Right lobe of liver (tissue), 4 donors: ENCODE data around the gene ATPAF2.
A peak's percentile ranks its signal among the peaks of the same experiment; 100 is the strongest.

ENCODE experiments used
- POLR2A ChIP-seq: fragments of 450-650 bp; IDR thresholded peaks from one replicate; pipeline ENCODE4 v1.6.1; 2017; ENCODE audit warnings: antibody characterized with exemption, mild to moderate bottlenecking
- TF ChIP-seq, protein P1 (sequence below), 4 donors: fragments of 200-600 bp in 3 of 4; fragments of 450-650 bp in 1 of 4; IDR thresholded peaks; one replicate each; pipeline versions ENCODE4 v1.5.1 to v1.8.0; 2016 to 2022; ENCODE audit warnings: antibody characterized with exemption in 4 of 4, mild to moderate bottlenecking in 2 of 4
- donor health status: DM: no; HTN: no; CAD: no.
- donor health status: DM: no; HTN: no; CAD: no.
- donor health status: DM: no; HTN: yes; CAD: no.

DNA sequence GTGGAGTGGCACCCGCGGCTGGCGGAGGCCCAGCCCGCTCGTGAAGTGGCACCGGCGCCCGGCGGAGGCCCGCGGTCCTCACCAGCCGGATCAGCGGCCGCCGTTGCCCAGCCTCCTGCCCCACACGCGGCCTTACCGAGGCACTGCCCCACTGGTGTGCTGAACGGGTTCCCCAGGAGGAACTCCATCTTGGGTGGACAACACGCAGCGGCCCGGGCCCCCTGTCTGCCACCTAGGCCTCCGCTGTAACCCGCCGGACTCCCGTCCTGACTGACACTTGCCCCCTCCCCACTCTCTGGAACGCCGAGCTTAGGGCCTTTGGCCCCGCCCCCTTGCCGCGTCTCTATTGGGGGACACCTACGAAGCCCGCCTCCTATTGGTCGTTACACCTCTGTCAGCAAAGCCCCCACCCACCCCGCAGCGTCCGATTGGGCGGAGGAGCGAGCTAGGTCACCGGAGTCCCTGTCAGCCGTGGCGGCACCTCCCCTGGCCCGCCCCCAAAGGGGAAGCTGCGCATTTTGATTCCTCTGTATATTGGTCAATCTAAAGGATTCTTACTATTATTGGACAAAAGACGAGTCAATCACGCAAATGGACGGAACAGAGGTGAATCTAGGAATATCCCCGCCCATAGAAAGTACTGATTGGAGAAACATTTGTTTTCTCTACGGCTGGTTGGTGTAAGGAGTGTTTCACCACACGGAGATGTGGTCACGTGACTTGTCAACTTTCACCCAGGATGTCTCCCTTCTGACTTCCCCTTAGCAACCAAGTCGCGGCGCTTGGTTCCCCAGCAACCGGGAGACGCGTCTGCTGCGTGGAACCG, 66.6 kb downstream of the ATPAF2 start, which contains the start of the genes DRC3 and TOM1L2:
- TF ChIP-seq, protein P1, sequence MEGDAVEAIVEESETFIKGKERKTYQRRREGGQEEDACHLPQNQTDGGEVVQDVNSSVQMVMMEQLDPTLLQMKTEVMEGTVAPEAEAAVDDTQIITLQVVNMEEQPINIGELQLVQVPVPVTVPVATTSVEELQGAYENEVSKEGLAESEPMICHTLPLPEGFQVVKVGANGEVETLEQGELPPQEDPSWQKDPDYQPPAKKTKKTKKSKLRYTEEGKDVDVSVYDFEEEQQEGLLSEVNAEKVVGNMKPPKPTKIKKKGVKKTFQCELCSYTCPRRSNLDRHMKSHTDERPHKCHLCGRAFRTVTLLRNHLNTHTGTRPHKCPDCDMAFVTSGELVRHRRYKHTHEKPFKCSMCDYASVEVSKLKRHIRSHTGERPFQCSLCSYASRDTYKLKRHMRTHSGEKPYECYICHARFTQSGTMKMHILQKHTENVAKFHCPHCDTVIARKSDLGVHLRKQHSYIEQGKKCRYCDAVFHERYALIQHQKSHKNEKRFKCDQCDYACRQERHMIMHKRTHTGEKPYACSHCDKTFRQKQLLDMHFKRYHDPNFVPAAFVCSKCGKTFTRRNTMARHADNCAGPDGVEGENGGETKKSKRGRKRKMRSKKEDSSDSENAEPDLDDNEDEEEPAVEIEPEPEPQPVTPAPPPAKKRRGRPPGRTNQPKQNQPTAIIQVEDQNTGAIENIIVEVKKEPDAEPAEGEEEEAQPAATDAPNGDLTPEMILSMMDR (IDR thresholded peaks at IDR 0.05), result peak in 3 of 4 donors; percentile 17 to 33 (median 24)
- TF ChIP-seq POLR2A, result peak; percentile 73
